ENCODE data around the gene KIFC3. TPM values are rescaled to one million over a fixed set of nuclear protein-coding genes. Genes with fewer than 3 reads are reported as not detected.

The KIFC3 gene
- polyA plus RNA-seq, 1 experiment, result 60.5 TPM

DNA sequence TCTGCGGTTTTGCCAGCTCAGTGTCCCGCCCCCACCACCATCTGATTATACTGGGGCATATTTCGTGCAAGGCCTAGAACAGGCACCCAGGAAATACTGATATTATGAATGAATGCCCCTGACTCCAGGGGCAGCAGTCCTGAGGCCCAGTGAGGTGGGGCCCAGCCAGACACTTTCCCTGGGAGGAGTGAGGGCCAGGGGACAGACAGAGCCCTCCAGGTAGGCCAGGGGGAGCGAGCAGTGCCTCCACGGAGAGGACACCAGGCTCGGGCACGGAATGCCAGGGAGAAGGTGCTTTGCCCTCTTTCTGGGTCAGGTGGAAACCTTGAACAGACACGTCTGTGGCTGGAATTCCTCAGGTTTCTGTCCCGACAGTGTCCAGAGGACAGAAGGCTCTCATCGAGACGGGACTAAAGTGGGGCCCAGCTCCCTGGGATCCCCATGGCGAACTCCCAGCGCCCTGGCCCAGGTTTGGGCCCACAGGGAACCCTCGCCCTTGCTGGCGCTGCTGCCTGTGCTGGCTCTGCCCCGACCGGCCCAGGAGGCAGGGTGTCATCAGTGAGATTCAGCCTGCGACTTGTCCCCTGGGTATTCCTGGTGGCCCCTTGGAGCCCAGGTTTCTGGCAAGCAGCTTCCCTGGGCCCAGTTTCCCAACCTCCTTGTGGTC lies 62.4 kb downstream of the KIFC3 start:
- TF ChIP-seq, protein P1, sequence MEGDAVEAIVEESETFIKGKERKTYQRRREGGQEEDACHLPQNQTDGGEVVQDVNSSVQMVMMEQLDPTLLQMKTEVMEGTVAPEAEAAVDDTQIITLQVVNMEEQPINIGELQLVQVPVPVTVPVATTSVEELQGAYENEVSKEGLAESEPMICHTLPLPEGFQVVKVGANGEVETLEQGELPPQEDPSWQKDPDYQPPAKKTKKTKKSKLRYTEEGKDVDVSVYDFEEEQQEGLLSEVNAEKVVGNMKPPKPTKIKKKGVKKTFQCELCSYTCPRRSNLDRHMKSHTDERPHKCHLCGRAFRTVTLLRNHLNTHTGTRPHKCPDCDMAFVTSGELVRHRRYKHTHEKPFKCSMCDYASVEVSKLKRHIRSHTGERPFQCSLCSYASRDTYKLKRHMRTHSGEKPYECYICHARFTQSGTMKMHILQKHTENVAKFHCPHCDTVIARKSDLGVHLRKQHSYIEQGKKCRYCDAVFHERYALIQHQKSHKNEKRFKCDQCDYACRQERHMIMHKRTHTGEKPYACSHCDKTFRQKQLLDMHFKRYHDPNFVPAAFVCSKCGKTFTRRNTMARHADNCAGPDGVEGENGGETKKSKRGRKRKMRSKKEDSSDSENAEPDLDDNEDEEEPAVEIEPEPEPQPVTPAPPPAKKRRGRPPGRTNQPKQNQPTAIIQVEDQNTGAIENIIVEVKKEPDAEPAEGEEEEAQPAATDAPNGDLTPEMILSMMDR (IDR thresholded peaks at IDR 0.05; ENCODE audit: insufficient read depth, low read depth, low read length), result no peak
- ChIA-PET POLR2A (no interaction called here), CTCF (interaction anchor here (0.8 to 4.2 kb wide), 2 partner anchors 17 to 123 kb away, joined by 3 to 22 read pairs; no protein-coding TSS in a partner anchor)
- Histone ChIP-seq H3K4me3 (ENCODE audit: low read depth, low read length) (no peak overlapping the region), H3K27me3 (ENCODE audit: control insufficient read depth, insufficient read depth, low read length) (no peaks in the 10 kb centered on the region), H3K36me3 (ENCODE audit: control insufficient read depth, insufficient read depth, low read length) (peaks cover 2% of the 10 kb centered on the region)
- no peak for DNase-seq (ENCODE audit: low read depth)

DNA sequence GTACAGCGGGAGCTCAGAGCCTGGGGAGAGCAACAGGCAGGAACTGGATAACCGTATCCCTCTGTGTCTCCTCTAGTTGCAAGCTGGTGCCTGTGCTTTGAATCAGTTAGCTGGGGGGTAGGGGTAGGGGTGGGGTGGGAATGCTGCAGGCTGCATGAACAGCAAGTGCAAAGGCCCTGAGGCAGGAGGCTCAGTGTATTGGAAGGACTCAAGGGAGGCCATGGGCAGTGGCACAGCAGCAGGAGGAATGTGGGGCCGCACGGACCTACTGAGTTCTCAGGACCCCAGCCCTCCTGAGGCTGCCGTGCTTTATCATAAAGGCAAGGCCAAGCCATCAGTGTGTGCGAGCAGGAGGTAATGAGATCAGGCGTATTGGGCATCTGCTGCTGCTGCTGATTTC lies 63.4 kb downstream of the KIFC3 start:
- POLR2A ChIA-PET, result no interaction called here
- CTCF ChIA-PET, result interaction anchor here (1.5 to 4.2 kb wide), 2 partner anchors 9 to 18 kb away, joined by 3 to 22 read pairs; no protein-coding TSS in a partner anchor
- TF ChIP-seq, protein P1 (IDR thresholded peaks at IDR 0.05; ENCODE audit: insufficient read depth, low read depth, low read length), result no peak

GRCh38 chr16:57736419-57737351 lies 65.6 kb downstream of the KIFC3 start:
- peak; percentile 35 for DNase-seq (ENCODE audit: low read depth)
- TF ChIP-seq, protein P1 (IDR thresholded peaks at IDR 0.05; ENCODE audit: insufficient read depth, low read depth, low read length), result peak; percentile 31; the same call in 1 of the 2 replicates
- ChIA-PET CTCF (interaction anchor here (0.6 to 1.7 kb wide), 6 partner anchors 15 to 264 kb away, joined by 3 to 5 read pairs (median 3); partner anchors contain the start of gene ZNF319), POLR2A (interaction anchor here (0.5 to 0.6 kb wide), 2 partner anchors 72 to 146 kb away, joined by 10 to 12 read pairs; no protein-coding TSS in a partner anchor)
- Histone ChIP-seq H3K4me3 (ENCODE audit: low read depth, low read length) (peak overlapping the region; percentile 87), H3K36me3 (ENCODE audit: control insufficient read depth, insufficient read depth, low read length) (no peaks in the 10 kb centered on the region; the same call in 1 of the 2 replicates), H3K27me3 (ENCODE audit: control insufficient read depth, insufficient read depth, low read length) (no peaks in the 10 kb centered on the region)

More for the DNA sequence above, 63.4 kb downstream of the KIFC3 start:
- H3K27me3 ChIP-seq (ENCODE audit: control insufficient read depth, insufficient read depth, low read length), result no peaks in the 10 kb centered on the region
- H3K4me3 ChIP-seq (ENCODE audit: low read depth, low read length), result no peak overlapping the region
- no peaks in the 10 kb centered on the region; the same call in 1 of the 2 replicates for H3K36me3 ChIP-seq (ENCODE audit: control insufficient read depth, insufficient read depth, low read length)
- DNase-seq (ENCODE audit: low read depth), result no peak

- Histone ChIP-seq H3K27me3 (ENCODE audit: control insufficient read depth, insufficient read depth, low read length) (no peaks in the 10 kb centered on the region), H3K4me3 (ENCODE audit: low read depth, low read length) (peak within 1 kb of the TSS; percentile 87), H3K36me3 (ENCODE audit: control insufficient read depth, insufficient read depth, low read length) (no peaks in the 10 kb centered on the region; the same call in 1 of the 2 replicates)
- TF ChIP-seq, protein P1 (IDR thresholded peaks at IDR 0.05; ENCODE audit: insufficient read depth, low read depth, low read length), result no peak
- ChIA-PET CTCF (interaction anchor here (0.6 to 1.7 kb wide), 6 partner anchors 15 to 128 kb away, joined by 3 to 5 read pairs (median 4); no protein-coding TSS in a partner anchor), POLR2A (interaction anchor here (0.5 to 0.6 kb wide), 2 partner anchors 73 to 147 kb away, joined by 10 to 12 read pairs; no protein-coding TSS in a partner anchor)
- DNase-seq (ENCODE audit: low read depth), result no peak
These were observed 66.4 kb downstream of the KIFC3 start, which contains the start of gene KATNB1 for GRCh38 chr16:57735755-57736418. Gene KATNB1 (plus strand): TSS chr16:57735770. CDS start chr16:57737244, 1,474 bp downstream.

Data from BJ (cell line).